Cardiac muscle cell (in vitro differentiated cells and primary cell): Measurements from ENCODE around the gene SLC7A10. TPM values are rescaled to one million over a fixed set of nuclear protein-coding genes. Genes with fewer than 3 reads are reported as not detected.
"Not testable (repeated sequence)": the region's sequence is repeated elsewhere in the genome, so short reads cannot be mapped to it uniquely, and the experiment has no call there.

ENCODE experiments used
- DNase-seq, 2 donors: peaks; one replicate each; pipeline versions ENCODE4 v3.0.0 to v3.0.0-alpha.2; 2010 to 2017; ENCODE audit warnings: low read depth in 1 of 2, low spot score in 1 of 2
- H3K27ac ChIP-seq: fragments of 200-600 bp; sonication (generic); 2 replicates; pipeline ENCODE4 v1.5.1; 2016
- H3K27me3 ChIP-seq: fragments of 200-600 bp; sonication (generic); 2 replicates; pipeline ENCODE4 v1.6.0; 2016; ENCODE audit warnings: control low read depth
- H3K36me3 ChIP-seq: fragments of 200-600 bp; sonication (generic); 2 replicates; pipeline ENCODE4 v1.5.1; 2016; ENCODE audit warnings: control low read depth
- H3K4me1 ChIP-seq: fragments of 200-600 bp; sonication (generic); 2 replicates; pipeline ENCODE4 v1.8.1; 2017; ENCODE audit warnings: low read depth, mild to moderate bottlenecking, mixed run types
- H3K4me3 ChIP-seq: fragments of 200-600 bp; sonication (generic); 2 replicates; pipeline ENCODE4 v1.5.1; 2016; ENCODE audit warnings: mild to moderate bottlenecking
- H3K9me3 ChIP-seq: fragments of 200-600 bp; sonication (generic); 2 replicates; pipeline ENCODE4 v1.5.1; 2017; ENCODE audit warnings: low read depth, mild to moderate bottlenecking, control low read depth
- polyA plus RNA-seq: library from polyadenylated mRNA; unstranded; fragments of >200 nt; fragmentation: Nextera tagmentation; extraction: Ambion mirVana; gene quantifications from 2 replicates; pipeline ENCODE4 v1.2.1, GENCODE V29; 2016
- total RNA-seq: library from RNA; depleted of rRNA; stranded (reverse); fragments of >200 nt; gene quantifications from 2 replicates; pipeline ENCODE4 v1.2.3, GENCODE V29; 2016
- TF ChIP-seq, protein P1 (sequence below): IDR thresholded peaks from 2 replicates; pipeline ENCODE4 v1.5.1; 2012; ENCODE audit warnings: low read depth, mild to moderate bottlenecking, low read length

The SLC7A10 gene
- total and polyA plus RNA-seq, 2 experiments from 2014 or later: not detected

- no peak overlapping the region for H3K4me3 ChIP-seq
- H3K27me3 ChIP-seq: no peaks in the 10 kb centered on the region
- TF ChIP-seq, protein P1, sequence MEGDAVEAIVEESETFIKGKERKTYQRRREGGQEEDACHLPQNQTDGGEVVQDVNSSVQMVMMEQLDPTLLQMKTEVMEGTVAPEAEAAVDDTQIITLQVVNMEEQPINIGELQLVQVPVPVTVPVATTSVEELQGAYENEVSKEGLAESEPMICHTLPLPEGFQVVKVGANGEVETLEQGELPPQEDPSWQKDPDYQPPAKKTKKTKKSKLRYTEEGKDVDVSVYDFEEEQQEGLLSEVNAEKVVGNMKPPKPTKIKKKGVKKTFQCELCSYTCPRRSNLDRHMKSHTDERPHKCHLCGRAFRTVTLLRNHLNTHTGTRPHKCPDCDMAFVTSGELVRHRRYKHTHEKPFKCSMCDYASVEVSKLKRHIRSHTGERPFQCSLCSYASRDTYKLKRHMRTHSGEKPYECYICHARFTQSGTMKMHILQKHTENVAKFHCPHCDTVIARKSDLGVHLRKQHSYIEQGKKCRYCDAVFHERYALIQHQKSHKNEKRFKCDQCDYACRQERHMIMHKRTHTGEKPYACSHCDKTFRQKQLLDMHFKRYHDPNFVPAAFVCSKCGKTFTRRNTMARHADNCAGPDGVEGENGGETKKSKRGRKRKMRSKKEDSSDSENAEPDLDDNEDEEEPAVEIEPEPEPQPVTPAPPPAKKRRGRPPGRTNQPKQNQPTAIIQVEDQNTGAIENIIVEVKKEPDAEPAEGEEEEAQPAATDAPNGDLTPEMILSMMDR: no peak
- DNase-seq: no peak
- no peaks in the 10 kb centered on the region for H3K36me3 ChIP-seq
- H3K4me1 ChIP-seq: no peaks in the 10 kb centered on the region
- no peak overlapping the region for H3K27ac ChIP-seq
- H3K9me3 ChIP-seq: no peaks in the 10 kb centered on the region
Measured at GRCh38 chr19:33212436-33213172, 13.0 kb downstream of the SLC7A10 start.

DNA sequence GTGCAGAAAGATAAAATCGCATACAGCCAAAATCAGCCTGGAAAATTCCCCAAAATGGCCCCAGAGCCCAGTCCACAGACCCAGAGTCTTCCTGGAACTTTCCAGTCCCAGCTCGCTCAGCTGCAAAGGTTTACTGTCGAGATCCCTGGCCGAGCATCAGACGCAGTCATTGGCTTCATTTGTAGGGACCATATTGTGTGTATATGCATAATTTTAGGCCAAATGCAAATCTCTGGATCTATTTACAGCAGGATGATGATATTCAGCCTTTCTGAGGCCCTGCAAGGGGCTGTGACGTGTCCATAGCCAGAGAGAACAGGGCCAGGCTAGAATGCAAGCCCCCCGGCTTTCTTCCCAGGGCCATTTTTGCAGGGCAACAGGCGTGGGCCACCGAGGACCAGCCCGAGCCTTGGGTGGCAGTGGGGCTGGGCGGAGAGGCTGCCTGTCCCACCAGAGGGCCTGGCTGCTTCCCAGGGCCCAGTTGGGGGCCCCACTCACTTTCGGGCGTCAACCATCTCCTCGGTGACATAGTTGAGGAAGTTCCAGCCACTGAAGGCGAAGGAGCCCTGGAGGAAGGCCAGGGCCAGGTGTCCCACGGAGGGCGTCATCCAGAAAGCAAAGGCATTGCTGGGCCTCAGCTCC lies 13.7 kb downstream of the SLC7A10 start:
- no peaks in the 10 kb centered on the region for H3K4me1 ChIP-seq
- H3K27me3 ChIP-seq: no peaks in the 10 kb centered on the region
- no peak for DNase-seq
- no peak overlapping the region for H3K4me3 ChIP-seq
- no peaks in the 10 kb centered on the region for H3K36me3 ChIP-seq
- TF ChIP-seq, protein P1: no peak
- H3K27ac ChIP-seq: no peak overlapping the region
- no peaks in the 10 kb centered on the region for H3K9me3 ChIP-seq

- no peaks in the 10 kb centered on the region for H3K9me3 ChIP-seq
- no peaks in the 10 kb centered on the region for H3K36me3 ChIP-seq
- no peak overlapping the region for H3K27ac ChIP-seq
- H3K4me1 ChIP-seq: no peaks in the 10 kb centered on the region
- TF ChIP-seq, protein P1: no peak
- DNase-seq: no peak
- no peaks in the 10 kb centered on the region for H3K27me3 ChIP-seq
- no peak overlapping the region for H3K4me3 ChIP-seq
Measured at GRCh38 chr19:33210266-33210940, 15.2 kb downstream of the SLC7A10 start.

GRCh38 chr19:33209850-33210230 lies 15.8 kb downstream of the SLC7A10 start:
- not testable (repeated sequence) for DNase-seq, H3K27ac ChIP-seq, H3K27me3 ChIP-seq, H3K36me3 ChIP-seq, H3K9me3 ChIP-seq, H3K4me1 ChIP-seq, H3K4me3 ChIP-seq

GRCh38 chr19:33208904-33209849 lies 16.5 kb downstream of the SLC7A10 start:
- TF ChIP-seq, protein P1: peak; percentile 8
- H3K4me1 ChIP-seq: no peaks in the 10 kb centered on the region
- no peak overlapping the region for H3K27ac ChIP-seq
- H3K4me3 ChIP-seq: no peak overlapping the region
- no peaks in the 10 kb centered on the region for H3K27me3 ChIP-seq
- DNase-seq: peak in 1 of 2 donors; percentile 27
- H3K36me3 ChIP-seq: no peaks in the 10 kb centered on the region
- H3K9me3 ChIP-seq: no peaks in the 10 kb centered on the region
